CMK (cell line): ENCODE results near the gene PDK1.
"Not testable (repeated sequence)": the region's sequence is repeated elsewhere in the genome, so short reads cannot be mapped to it uniquely, and the experiment has no call there.

Experiments
- DNase-seq: peaks from one replicate; pipeline ENCODE4 v3.0.0-alpha.2; 2010; ENCODE audit warnings: low read depth

The PDK1 gene

GRCh38 chr2:172555522-172556283 lies at the start of gene PDK1:
PDK1 (plus strand) TSS chr2:172556090; CDS start chr2:172556151, 61 bp downstream.
- DNase-seq, result peak; percentile 70

GRCh38 chr2:172507199-172507598 lies 48.7 kb upstream of the PDK1 start:
- DNase-seq, result no peak

GRCh38 chr2:172510088-172510487 lies 45.8 kb upstream of the PDK1 start:
- DNase-seq, result no peak

GRCh38 chr2:172510548-172510947 lies 45.3 kb upstream of the PDK1 start:
- no peak for DNase-seq

DNA sequence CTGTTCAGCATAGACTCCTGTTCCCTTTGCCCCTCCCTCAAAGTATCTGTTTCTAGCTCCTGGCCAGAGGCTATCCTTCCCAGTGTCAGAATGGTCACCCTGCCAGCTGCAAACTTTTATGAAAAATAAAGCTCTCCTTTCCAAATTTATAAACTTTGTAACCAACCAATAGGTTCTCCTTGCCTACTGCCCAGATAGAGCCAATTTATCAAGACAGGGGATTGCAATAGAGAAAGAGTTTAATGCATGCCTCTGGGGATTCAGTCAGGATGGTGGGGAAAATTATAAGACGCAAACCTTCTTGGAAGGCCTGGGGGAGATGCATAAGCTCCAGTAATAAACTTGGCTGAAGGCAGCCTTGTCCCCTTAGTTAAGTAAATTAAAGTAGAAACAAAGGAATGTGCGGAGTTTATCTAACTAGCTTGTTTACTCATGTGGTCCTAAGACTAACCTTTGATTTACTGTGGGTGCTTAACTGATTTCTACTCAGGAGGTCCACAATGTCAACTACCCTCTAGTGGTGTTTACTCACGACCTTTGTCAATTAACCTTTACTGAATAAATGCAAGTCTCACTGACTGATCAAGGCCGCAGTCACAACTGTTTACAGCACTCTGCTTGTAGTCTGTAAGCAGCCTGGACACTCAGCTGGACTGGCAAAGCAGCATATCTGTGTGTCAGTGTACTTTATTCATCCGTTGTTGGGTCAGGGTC lies 42.9 kb upstream of the PDK1 start:
- DNase-seq, result no peak

GRCh38 chr2:172513524-172513900 lies 42.4 kb upstream of the PDK1 start:
- DNase-seq, result no peak

DNA sequence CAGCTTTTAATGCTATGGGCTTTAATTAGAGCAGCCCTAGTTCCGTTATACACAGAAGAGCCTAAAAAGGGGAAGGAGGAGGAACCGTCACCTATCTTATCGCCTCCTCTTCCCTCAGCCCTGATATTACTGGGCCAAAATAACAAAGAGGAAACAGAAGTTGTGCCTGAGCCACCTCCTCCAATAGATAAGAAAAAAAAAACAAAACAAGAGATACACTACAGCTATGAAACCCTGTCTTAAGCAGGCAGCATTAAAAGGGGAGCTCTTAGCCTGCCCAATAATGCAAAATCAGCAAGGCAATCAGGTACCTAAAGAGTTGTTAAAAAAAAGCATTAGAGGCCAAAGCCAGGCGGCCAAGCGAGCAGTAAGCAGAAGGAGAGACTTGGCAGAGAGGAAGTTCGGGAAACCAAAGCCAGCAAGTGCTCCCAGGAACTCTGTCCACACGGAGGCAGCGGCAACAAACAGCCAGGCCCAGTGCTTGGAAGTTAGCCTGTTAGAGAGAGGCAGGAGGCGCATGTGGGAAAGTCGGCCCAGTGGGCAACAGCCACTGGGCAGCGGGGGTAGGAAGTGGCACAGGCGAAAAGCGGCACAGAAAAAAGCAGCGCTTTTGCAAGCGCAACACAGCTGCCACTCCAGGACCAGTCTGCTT lies 41.8 kb upstream of the PDK1 start:
- DNase-seq, result peak; percentile 73

DNA sequence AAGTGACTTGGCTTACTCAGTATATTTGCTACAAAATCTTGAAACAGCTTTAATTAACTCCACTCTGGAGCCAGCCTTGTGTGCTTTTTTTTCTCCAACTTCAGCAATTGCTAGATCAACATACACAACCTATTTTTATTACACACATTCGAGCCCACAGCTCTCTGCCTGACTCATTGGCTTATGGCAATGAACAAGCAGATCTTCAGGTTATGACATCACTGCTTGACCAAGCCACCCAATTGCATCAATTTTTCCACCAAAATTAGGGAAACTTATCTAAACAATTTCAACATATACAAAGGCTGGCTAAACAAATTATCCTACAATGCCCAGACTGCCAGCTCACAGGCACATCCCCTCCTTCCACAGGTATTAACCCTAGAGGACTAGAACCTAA lies 39.6 kb upstream of the PDK1 start:
- no peak for DNase-seq

GRCh38 chr2:172518995-172519394 lies 36.9 kb upstream of the PDK1 start:
- DNase-seq, result no peak

DNA sequence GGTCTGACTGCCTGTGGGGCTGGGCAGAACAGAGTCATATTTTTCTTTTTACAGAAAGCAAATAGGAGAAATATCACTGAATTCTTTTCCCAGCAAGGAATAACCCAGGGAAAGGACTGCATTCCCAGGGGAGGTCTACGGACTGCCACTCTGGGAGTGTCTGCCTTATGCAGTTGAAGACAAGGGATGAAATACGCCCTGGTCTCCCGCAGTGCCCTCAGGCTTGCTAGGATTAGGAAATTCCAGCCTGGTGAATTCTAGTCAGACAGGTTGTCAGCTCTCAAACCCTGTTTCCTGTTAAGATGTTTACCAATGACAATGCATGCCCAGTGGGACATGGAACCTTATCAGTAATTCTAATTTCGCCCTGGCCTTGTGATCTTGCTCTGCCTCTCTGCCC lies 30.3 kb upstream of the PDK1 start:
- no peak for DNase-seq

DNA sequence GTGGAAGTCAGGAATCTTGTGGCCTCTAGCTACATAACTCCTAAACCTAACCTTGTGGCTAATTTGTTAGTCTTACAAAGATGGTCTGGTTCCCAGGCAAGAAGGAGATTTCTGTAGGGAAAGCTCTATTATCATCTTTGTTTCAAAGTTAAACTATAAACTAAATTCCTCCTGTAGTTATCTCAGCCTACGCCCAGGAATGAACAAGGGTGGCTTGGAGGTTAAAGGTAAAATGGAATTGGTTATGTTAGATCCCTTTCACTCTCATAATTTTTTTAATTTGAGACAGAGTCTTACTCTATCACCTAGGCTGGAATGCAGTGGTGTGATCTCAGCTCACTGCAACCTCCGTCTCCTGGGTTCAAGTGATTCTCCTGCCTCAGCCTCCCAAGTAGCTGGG lies 24.6 kb upstream of the PDK1 start:
- DNase-seq, result no peak

DNA sequence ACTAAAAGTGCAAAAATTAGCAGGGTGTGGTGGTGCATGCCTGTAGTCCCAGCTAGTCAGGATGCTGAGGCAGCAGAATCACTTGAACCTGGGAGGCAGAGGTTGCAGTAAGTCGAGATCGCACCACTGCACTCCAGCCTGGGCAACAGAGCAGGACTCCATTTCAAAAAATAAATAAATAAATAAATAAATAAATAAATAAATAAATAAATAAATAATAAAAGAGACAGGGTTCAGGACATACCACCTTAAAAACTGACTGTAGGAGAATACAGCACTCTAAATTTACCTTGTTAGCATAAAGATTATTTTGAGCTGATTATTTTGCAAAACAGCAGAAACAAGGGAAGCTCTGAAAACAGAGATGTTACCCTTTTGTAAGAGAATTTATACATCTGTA lies 23.4 kb upstream of the PDK1 start:
- not testable (repeated sequence) for DNase-seq

GRCh38 chr2:172533687-172534086 lies 22.2 kb upstream of the PDK1 start:
- no peak for DNase-seq

- no peak for DNase-seq
Observed at GRCh38 chr2:172535119-172535518, 20.8 kb upstream of the PDK1 start.

- not testable (repeated sequence) for DNase-seq
Observed at GRCh38 chr2:172537851-172538250, 18.0 kb upstream of the PDK1 start.

DNA sequence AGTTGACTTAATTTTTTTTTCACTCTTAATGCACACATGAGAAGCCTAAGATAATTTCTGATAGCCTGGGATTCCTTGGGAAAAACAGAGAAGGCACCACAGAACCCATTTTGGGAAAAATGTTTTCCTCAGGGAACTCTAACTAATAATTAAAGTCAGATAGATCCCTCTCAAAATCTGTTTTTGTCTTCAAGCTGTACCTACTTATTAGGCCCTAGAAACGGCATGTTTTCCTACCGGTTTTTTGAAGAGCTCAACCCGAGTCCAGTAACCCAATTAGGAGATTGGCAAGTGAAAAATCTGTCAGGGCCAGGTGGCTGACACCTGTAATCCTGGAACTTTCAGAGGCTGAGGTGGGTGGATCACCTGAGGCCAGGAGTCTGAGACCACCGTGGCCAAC lies 16.1 kb upstream of the PDK1 start:
- DNase-seq, result no peak

DNA sequence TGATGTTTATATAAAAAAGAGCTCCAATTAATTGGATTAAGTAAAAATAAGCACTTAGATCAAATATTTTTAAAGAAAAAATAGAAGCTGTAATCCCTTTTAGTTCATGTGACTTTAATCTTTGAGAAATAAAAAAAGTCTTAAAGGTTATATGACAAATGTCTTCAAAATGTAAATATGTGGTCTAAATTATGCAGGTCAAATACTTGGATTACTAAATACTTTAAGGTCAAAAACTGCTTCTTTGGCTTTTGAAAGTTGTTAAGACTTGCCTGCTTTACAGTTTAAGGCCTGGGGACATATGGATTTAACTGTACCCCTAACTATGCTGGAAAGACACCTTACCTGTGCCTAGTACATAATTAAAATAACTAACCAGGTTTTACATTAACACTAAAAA lies 15.5 kb upstream of the PDK1 start:
- DNase-seq, result no peak

GRCh38 chr2:172545408-172546075 lies 10.3 kb upstream of the PDK1 start:
- DNase-seq, result no peak

- no peak for DNase-seq
Observed at GRCh38 chr2:172549131-172549530, 6.8 kb upstream of the PDK1 start.

- not testable (repeated sequence) for DNase-seq
Observed at GRCh38 chr2:172549802-172550201, 6.1 kb upstream of the PDK1 start.

- DNase-seq, result no peak
Observed at GRCh38 chr2:172550419-172550818, 5.5 kb upstream of the PDK1 start.

DNA sequence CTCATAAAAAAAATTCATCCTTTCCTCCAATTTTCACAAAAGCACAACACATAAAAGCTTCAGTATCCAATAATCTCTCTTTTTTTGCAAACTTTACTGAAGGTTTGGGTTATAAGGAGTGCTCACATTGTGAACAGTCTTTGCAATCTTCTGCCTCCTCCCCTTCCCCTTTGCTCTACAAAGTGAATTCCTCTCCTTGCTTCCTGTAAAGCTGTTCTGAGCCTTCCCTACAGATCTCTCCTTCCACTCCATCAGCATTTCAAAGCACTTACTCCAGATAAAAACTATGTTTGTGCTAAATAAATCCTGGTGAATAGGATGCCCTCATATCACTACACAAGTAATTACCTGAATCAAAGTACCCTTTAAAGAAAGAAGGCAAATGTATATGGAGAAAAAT lies 4.6 kb upstream of the PDK1 start:
- no peak for DNase-seq
